HG03045 (cell line): ENCODE data around the gene NGFR.

Experiments used
- ATAC-seq: cut with Tn5 transposase; IDR thresholded peaks from one replicate; pipeline ENCODE4 v1.9.1; 2021; ENCODE audit warnings: mild to moderate bottlenecking, moderate library complexity; ENCODE audit not compliant: unreplicated experiment

NGFR gene

GRCh38 chr17:49514071-49514721 is 19.1 kb downstream of the NGFR start:
- no peak for ATAC-seq

GRCh38 chr17:49515196-49515770 is 20.2 kb downstream of the NGFR start:
- ATAC-seq, result peak; percentile 79

- no peak for ATAC-seq
Measured at GRCh38 chr17:49516180-49516579, 21.1 kb downstream of the NGFR start.

- ATAC-seq, result no peak
Measured at GRCh38 chr17:49518346-49519078, 23.4 kb downstream of the NGFR start.

- ATAC-seq, result no peak
Measured at GRCh38 chr17:49519781-49520180, 24.7 kb downstream of the NGFR start.

- ATAC-seq, result no peak
Measured at GRCh38 chr17:49520386-49521087, 25.4 kb downstream of the NGFR start.

GRCh38 chr17:49521088-49521450 is 26.0 kb downstream of the NGFR start:
- no peak for ATAC-seq

- no peak for ATAC-seq
Measured at GRCh38 chr17:49521471-49522356, 26.6 kb downstream of the NGFR start.

- ATAC-seq, result no peak
Measured at GRCh38 chr17:49522357-49522890, 27.3 kb downstream of the NGFR start.

GRCh38 chr17:49523196-49523595 is 28.1 kb downstream of the NGFR start:
- ATAC-seq, result no peak

GRCh38 chr17:49523706-49524472 is 28.8 kb downstream of the NGFR start:
- ATAC-seq, result no peak

GRCh38 chr17:49524473-49525359 is 29.6 kb downstream of the NGFR start:
- ATAC-seq, result no peak

- ATAC-seq, result no peak
Measured at GRCh38 chr17:49525831-49526741, 31.0 kb downstream of the NGFR start.

GRCh38 chr17:49527927-49528651 is 33.0 kb downstream of the NGFR start:
- no peak for ATAC-seq

- no peak for ATAC-seq
Measured at GRCh38 chr17:49528966-49529365, 33.9 kb downstream of the NGFR start.

- no peak for ATAC-seq
Measured at GRCh38 chr17:49530118-49530517, 35.0 kb downstream of the NGFR start.

- ATAC-seq, result no peak
Measured at GRCh38 chr17:49543860-49544259, 48.8 kb downstream of the NGFR start.
